Transverse colon (tissue), 3 donors: ENCODE measurements around the gene KBTBD4.

Source experiments
- CTCF ChIP-seq, 5 experiments: fragments of 200-600 bp in 3 of 5; fragments of 450-650 bp in 2 of 5; sonication (generic) in 3 of 5; IDR thresholded peaks; 1 replicate in 2 of 5; 2 replicates in 3 of 5; pipeline ENCODE4 v1.5.1; 2016 to 2017; ENCODE audit warnings: antibody characterized with exemption in 5 of 5, inconsistent platforms in 3 of 5, mild to moderate bottlenecking in 2 of 5, moderate library complexity in 1 of 5
- POLR2A ChIP-seq: fragments of 450-650 bp; IDR thresholded peaks from one replicate; pipeline ENCODE4 v1.6.1; 2016; ENCODE audit warnings: antibody characterized with exemption, mild to moderate bottlenecking, moderate library complexity

- TF ChIP-seq POLR2A (no peak), CTCF (IDR thresholded peaks at IDR 0.05) (no peak)
Measured at GRCh38 chr11:47532597-47533213, 46.1 kb downstream of the KBTBD4 start.
